Kidney epithelial cell (primary cell): Measurements from ENCODE around the gene CCDC7. TPM values are rescaled to one million over a fixed set of nuclear protein-coding genes. Genes with fewer than 3 reads are reported as not detected.
"Not testable (repeated sequence)": the region's sequence is repeated elsewhere in the genome, so short reads cannot be mapped to it uniquely, and the experiment has no call there.

ENCODE experiments used
- DNase-seq: peaks from one replicate; pipeline ENCODE4 v3.0.0-alpha.2; 2010; ENCODE audit warnings: low read depth
- H3K27me3 ChIP-seq: 2 replicates; pipeline ENCODE4 v1.6.0; 2011; ENCODE audit warnings: low read length; ENCODE audit not compliant: control insufficient read depth, insufficient read depth
- H3K36me3 ChIP-seq: 2 replicates; pipeline ENCODE4 v1.5.1; 2011; ENCODE audit warnings: low read length; ENCODE audit not compliant: control insufficient read depth, insufficient read depth
- H3K4me3 ChIP-seq: 2 replicates; pipeline ENCODE4 v1.5.1; 2011; ENCODE audit warnings: low read depth, mild to moderate bottlenecking, control low read depth, low read length
- CTCF ChIP-seq: IDR thresholded peaks from 2 replicates; pipeline ENCODE4 v1.5.1; 2011; ENCODE audit warnings: mild to moderate bottlenecking, moderate library complexity, low read length, control low read depth, inconsistent platforms; ENCODE audit not compliant: insufficient read depth, poor library complexity, severe bottlenecking
- total RNA-seq: library from RNA; depleted of rRNA; stranded (reverse); fragments of >200 nt; gene quantifications from 2 replicates; pipeline ENCODE4 v1.2.3, GENCODE V29; 2015

The CCDC7 gene
- total RNA-seq, 1 donor from 2014 or later, result 2.7 TPM

GRCh38 chr10:32530231-32530630 lies 84.3 kb downstream of the CCDC7 start:
- Histone ChIP-seq H3K27me3 (no peaks in the 10 kb centered on the region), H3K4me3 (no peak overlapping the region), H3K36me3 (no peaks in the 10 kb centered on the region)
- TF ChIP-seq CTCF, result no peak
- no peak for DNase-seq

- DNase-seq, result no peak
- no peak overlapping the region for H3K4me3 ChIP-seq
- no peak for TF ChIP-seq CTCF
- no peaks in the 10 kb centered on the region for H3K27me3 ChIP-seq
- no peaks in the 10 kb centered on the region for H3K36me3 ChIP-seq
Measured at GRCh38 chr10:32538256-32538655, 92.3 kb downstream of the CCDC7 start.

GRCh38 chr10:32540691-32541470 lies 94.9 kb downstream of the CCDC7 start:
- H3K27me3 ChIP-seq, result no peaks in the 10 kb centered on the region

GRCh38 chr10:32548208-32548607 lies 102.3 kb downstream of the CCDC7 start:
- Histone ChIP-seq H3K27me3 (no peaks in the 10 kb centered on the region), H3K36me3 (no peaks in the 10 kb centered on the region), H3K4me3 (no peak overlapping the region)
- DNase-seq, result no peak
- TF ChIP-seq CTCF, result no peak

More at GRCh38 chr10:32540691-32541470, 94.9 kb downstream of the CCDC7 start:
- no peak for TF ChIP-seq CTCF
- H3K36me3 ChIP-seq, result no peaks in the 10 kb centered on the region
- no peak overlapping the region for H3K4me3 ChIP-seq
- DNase-seq, result no peak

GRCh38 chr10:32556783-32557395 lies 110.9 kb downstream of the CCDC7 start:
- Histone ChIP-seq H3K36me3 (no peaks in the 10 kb centered on the region), H3K27me3 (no peaks in the 10 kb centered on the region), H3K4me3 (no peak overlapping the region)
- TF ChIP-seq CTCF, result no peak
- no peak for DNase-seq

GRCh38 chr10:32562695-32563094 lies 116.8 kb downstream of the CCDC7 start:
- not testable (repeated sequence) for H3K27me3 ChIP-seq, H3K36me3 ChIP-seq, H3K4me3 ChIP-seq, DNase-seq
